Hematopoietic multipotent progenitor cell treated with erythropoietin and hydrocortisone succinate and interleukin-3 and kit ligand, for 6 days (in vitro differentiated cells): ENCODE results near the gene COL4A1.
A peak's percentile ranks its signal among the peaks of the same experiment; 100 is the strongest.

Experiments
- DNase-seq: peaks from one replicate; pipeline ENCODE4 v3.0.0-alpha.2; 2015

Gene COL4A1

GRCh38 chr13:110216006-110216397 is 91.0 kb downstream of the COL4A1 start:
- DNase-seq, result no peak

DNA sequence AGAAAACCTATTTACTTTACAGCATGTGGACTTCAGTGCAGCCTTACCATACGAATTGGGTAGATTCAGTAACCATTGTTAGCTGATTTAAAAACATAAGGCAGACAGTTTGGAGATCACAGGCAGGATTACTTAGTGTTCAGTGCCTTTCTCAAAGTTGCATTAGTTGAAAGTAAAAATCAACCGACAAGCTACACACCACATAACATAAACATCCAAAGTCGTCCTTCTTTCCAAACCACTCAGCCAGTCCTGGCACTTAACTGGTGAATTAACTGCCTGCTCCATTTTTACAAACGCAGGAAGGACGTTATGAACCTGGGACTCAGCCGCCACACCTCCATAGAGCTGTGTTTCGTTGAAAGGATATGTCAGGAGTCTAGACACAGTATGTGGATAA is 91.4 kb downstream of the COL4A1 start:
- no peak for DNase-seq

- no peak for DNase-seq
Measured at GRCh38 chr13:110214637-110215036, 92.3 kb downstream of the COL4A1 start.

GRCh38 chr13:110213461-110214074 is 93.4 kb downstream of the COL4A1 start:
- no peak for DNase-seq

DNA sequence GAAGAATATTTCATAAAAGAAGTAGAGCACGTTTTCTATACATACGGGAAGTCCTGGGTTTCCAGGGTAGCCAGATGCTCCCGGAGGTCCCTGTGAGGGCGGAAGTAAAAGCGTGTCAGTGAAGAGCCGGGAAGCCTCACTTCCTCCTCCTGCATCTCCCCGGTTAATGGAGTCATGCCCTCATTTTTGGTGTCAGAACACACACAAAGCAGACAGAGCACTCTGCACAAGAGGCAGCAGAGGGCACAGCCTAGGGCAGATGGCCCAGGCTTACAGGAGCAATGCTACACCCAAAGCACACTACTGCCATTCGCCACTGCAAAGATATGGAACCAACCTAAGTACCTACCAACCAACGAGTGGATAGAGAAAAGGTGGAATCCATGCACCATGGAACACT is 94.4 kb downstream of the COL4A1 start:
- no peak for DNase-seq

GRCh38 chr13:110211735-110212134 is 95.2 kb downstream of the COL4A1 start:
- no peak for DNase-seq

DNA sequence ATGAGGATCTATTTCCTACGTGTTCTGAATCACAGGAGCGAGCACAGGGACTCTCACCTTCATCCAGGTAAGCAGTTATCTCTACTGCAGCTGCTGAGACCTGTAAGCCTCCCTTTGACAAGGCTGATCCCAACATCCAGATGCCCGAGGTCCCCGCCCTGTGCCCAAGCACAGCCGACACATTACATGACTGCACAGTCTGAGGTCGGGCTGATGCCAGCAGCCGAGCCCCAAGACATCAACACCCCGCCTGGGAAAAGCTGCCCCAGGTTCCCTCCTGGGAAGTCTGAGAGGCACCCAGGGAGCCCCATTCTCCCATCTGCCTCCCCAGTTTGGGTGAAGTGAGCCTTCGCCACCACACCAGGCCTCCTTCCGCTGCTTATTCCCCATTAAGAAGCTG is 95.9 kb downstream of the COL4A1 start:
- no peak for DNase-seq

- no peak for DNase-seq
Measured at GRCh38 chr13:110210604-110210985, 96.4 kb downstream of the COL4A1 start.

DNA sequence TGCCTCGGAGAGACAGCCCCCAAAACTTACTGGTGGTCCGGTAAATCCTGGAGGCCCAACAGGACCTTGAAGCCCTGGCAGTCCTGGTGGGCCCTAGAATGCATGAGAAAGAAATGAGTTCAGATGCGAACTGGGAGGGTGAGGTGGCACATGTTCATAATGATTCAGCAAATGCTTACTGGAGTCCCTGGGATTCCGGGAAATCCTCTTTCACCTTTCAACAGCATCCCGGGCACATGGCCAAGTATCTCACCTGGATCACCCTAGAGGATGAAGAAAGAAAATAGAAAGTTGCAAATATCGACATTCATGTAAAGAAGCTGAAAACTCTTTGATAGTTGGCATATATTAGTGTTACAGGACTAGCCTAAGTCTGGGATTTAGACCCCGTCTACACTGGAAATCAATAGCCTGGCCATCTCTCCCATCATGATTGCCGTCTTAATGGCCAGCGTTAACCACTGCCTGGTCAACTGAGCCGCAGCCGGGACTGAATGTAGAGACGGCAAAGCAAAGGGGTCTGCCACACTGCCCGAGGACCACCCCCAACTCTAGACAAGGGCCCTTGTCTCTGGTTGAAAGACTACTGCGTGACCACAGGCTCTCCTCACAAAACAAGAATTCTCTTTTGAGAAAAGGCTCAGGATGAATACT is 96.9 kb downstream of the COL4A1 start:
- no peak for DNase-seq

DNA sequence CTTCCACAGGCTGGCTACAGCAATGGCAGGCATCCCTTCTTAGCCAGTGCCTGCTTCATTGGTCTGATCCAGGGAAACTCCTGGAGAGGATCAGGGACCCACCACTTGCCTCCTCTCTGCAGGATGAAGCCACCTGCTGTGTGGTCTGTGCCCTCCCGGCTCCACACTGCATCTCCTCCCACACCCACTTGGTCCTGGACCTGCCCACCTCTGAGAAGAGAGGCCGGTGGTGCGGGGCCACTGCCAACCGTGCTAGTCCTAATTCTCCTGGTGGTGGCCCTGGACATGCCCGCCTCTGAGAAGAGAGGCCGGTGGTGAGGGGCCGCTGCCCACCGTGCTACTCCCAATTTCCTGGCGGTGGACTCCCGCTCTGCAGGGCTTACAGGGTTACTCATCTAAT is 98.8 kb downstream of the COL4A1 start:
- DNase-seq, result no peak

DNA sequence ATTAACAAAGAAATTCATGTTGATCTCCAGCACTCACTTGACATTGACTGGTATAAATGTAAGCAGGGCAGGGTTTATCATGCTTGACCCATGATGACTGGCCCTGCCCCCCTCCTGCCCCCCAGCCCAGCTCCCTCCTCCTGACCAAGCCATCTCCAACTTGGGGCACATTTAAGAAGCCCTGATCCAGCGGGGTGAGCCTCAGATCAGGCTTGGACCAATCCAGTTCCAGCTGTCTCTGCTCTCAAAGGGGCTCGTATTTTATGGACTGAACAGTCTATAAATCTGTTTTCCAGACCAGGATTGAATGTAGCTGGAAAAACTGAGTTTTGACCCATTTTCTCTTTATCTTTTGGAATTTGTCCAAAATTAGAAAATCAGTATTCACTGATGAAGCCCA is 100.0 kb downstream of the COL4A1 start:
- no peak for DNase-seq

- no peak for DNase-seq
Measured at GRCh38 chr13:110206185-110206584, 100.8 kb downstream of the COL4A1 start.

- no peak for DNase-seq
Measured at GRCh38 chr13:110201114-110201513, 105.8 kb downstream of the COL4A1 start.

DNA sequence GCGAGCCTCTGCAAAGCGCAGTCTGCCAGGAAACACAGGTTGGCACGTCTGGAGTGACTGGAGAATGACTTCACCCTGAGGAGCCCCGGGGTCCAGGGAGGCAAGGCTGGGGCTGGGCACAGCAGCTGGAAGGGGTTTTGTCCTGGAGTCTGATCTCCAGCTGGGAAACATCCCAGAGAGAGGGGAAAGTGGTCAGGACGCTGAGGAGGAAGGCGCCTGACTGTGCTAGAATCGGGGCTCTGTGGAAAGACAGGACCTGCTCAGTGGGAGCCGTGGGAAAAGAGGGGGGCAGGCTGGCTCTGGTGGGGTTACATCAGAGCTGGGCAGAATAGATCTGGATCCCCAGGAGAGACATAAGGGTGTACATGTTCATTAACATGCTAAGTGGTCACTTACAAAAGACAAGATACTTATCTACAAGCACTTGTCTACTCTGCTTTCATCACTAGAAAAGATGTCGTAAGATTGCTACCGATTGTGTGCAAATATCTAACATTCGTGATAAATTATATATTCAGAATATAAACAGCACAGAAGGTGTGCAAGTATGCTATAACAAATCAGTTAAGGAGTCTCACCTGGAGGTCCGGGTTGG is 106.6 kb downstream of the COL4A1 start:
- DNase-seq, result peak; percentile 53

GRCh38 chr13:110199046-110199831 is 107.7 kb downstream of the COL4A1 start:
- no peak for DNase-seq

GRCh38 chr13:110197471-110197870 is 109.5 kb downstream of the COL4A1 start:
- no peak for DNase-seq

DNA sequence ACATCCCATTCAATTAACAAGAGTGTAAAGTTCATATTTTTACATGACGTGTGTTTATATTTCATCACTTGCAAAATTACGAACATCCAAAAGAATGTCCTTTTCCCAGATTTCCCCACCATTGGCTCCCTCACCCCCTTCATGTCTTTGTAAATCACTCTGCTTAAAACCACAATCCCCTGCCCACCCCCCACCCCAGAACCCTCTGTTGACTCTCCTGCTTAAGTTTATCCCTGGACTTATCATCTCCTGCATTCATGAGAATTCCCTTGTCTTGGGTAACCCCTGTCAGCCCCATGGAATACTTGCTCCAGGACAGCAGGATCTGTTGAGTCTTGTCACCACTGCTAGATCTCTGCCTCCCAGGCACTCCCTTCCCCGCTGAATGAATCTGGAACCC is 109.9 kb downstream of the COL4A1 start:
- DNase-seq, result no peak

DNA sequence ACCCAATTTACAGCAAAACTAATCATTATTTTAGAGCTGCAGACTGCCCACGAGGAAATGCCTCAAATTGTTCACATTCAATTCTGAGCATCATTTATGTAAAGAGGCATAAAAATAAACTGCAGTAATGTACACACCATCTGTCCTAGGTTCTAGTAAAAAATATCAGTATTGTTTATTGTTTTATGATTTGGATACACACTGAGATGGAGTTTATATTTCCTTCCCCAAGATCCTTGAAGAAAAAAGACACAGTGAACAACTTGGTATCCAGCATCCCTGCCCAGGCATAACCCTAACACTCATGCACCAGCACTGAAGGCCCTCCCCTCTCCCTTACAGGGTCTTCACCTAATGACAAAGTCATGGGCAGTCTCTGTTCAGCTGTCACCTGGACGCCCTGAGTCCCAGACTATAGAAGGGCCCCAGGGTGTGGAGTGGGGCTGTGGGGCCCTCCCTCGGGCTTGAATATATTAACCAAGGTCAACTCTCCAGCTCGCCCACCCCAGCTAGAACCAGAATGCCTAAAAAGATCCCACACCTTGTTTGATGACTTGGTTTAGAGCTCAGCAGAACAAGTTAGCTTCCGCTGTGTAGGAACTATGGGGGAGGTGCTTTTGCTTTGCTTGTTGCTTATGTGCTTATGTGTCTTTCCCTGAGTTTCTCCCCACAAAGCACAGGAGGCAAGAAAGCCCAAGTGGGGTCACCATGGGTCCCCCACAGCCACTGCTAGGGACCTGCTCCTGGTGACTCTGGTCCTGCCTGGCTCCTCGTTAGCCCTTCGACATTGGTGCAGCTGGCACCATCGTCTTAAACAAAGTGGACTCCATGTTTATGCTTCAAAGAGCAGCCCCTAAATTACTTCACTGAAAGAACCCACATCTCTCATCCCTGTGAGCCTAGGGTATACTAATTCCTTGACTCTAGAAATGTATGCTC is 111.1 kb downstream of the COL4A1 start:
- DNase-seq, result no peak

DNA sequence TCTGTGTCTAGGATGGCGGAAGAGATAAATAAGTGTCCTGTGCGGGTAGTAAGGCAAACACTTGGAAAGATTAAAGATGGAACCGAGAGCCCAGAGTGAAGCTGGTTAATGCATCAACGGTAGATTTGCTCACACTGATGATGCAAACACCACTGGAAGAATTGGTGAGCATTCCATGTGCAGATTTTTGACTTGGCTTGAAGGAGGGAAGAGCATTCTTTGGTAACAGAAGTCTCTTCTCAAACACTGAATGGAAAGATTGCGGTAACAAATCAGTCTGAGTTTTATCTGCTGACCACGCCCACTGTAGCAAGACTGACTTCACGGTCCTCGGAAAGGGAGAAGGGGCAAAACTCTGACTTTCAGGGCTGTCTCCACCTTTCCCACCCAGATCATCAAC is 112.5 kb downstream of the COL4A1 start:
- DNase-seq, result no peak

DNA sequence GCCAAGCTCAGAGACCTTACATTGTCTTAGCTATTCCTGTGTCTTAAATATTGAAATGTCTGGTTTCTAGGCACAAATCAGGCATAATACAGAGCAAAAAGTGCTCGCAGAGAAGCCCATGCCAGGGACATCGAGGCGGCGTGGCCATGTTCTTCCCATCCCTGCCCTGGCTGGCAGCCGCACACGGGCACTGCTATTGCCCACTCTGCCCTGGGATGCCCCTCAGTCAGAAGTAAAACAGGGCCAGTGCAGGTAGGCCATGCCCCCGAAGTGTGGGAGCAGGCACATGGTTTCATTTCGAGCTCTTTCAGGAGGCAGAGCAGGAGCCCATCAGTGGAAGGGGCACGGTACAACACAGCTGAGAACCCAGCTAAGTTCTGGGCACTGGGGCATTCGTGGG is 113.5 kb downstream of the COL4A1 start:
- DNase-seq, result no peak

- no peak for DNase-seq
Measured at GRCh38 chr13:110192472-110192871, 114.5 kb downstream of the COL4A1 start.

- no peak for DNase-seq
Measured at GRCh38 chr13:110187641-110188161, 119.3 kb downstream of the COL4A1 start.
